Natural killer cell (primary cell): ENCODE data around the gene ABHD17C. TPM values are rescaled to one million over a fixed set of nuclear protein-coding genes. Genes with fewer than 3 reads are reported as not detected.

Experiments used
- ATAC-seq, 3 donors: fragments of 150-1000 bp in 2 of 3; fragments of 200-7000 bp in 1 of 3; cut with Tn5 transposase; 1 replicate in 1 of 3; 2 replicates in 2 of 3; pipeline ENCODE4 v1.10.0; 2021; ENCODE audit warnings: mild to moderate bottlenecking in 2 of 3, moderate library complexity in 2 of 3
- DNase-seq, 2 donors: peaks; one replicate each; pipeline versions ENCODE4 v3.0.0 to v3.0.0-alpha.2; 2013 to 2021; ENCODE audit warnings: mixed read lengths in 1 of 2
- H3K27ac ChIP-seq: one replicate; pipeline ENCODE4 v1.5.1; 2013; ENCODE audit warnings: mild to moderate bottlenecking, low read length
- H3K27me3 ChIP-seq: one replicate; pipeline ENCODE4 v1.6.1; 2013; ENCODE audit warnings: low read length; ENCODE audit not compliant: control insufficient read depth, insufficient read depth
- H3K36me3 ChIP-seq: one replicate; pipeline ENCODE4 v1.6.1; 2013; ENCODE audit warnings: low read length; ENCODE audit not compliant: control insufficient read depth, insufficient read depth
- H3K4me1 ChIP-seq: one replicate; pipeline ENCODE4 v1.6.1; 2013; ENCODE audit warnings: low read length; ENCODE audit not compliant: control insufficient read depth, insufficient read depth
- H3K4me3 ChIP-seq: one replicate; pipeline ENCODE4 v1.5.1; 2013; ENCODE audit warnings: low read length
- H3K9me3 ChIP-seq: one replicate; pipeline ENCODE4 v1.6.1; 2013; ENCODE audit warnings: low read length; ENCODE audit not compliant: control insufficient read depth, insufficient read depth
- H3K27ac Mint-ChIP-seq, 2 donors: one replicate each; pipeline ENCODE4 v1.8.0; 2022; ENCODE audit warnings: mild to moderate bottlenecking in 2 of 2, mixed read lengths in 2 of 2, moderate library complexity in 1 of 2
- H3K27me3 Mint-ChIP-seq, 2 donors: one replicate each; pipeline ENCODE4 v1.8.0; 2022; ENCODE audit warnings: low read depth in 2 of 2, mixed read lengths in 2 of 2
- H3K36me3 Mint-ChIP-seq: one replicate; pipeline ENCODE4 v1.8.0; 2022; ENCODE audit warnings: mixed read lengths
- H3K4me1 Mint-ChIP-seq, 2 donors: one replicate each; pipeline ENCODE4 v1.8.0; 2022; ENCODE audit warnings: mixed read lengths in 2 of 2
- H3K4me3 Mint-ChIP-seq: one replicate; pipeline ENCODE4 v1.8.0; 2022; ENCODE audit warnings: mild to moderate bottlenecking, moderate library complexity, mixed read lengths
- H3K9me3 Mint-ChIP-seq, 2 donors: one replicate each; pipeline ENCODE4 v1.8.0; 2022; ENCODE audit warnings: mixed read lengths in 2 of 2
- CTCF ChIP-seq: fragments of 200-600 bp; IDR thresholded peaks from one replicate; pipeline ENCODE4 v1.8.0; 2022; ENCODE audit warnings: antibody characterized with exemption
- WGBS: methylation state at CpG from one replicate; pipeline ENCODE4 v1.1.7; 2013; ENCODE audit warnings: missing lambda C conversion rate; ENCODE audit not compliant: insufficient coverage; 5-methylcytosine and 5-hydroxymethylcytosine counted together
- intact Hi-C: fragments of 100-400 bp; cut with micrococcal nuclease; formaldehyde crosslinking; loops from one replicate; pipeline ENCODE4 v1.14.2; 2022
- total RNA-seq, 4 donors: library from RNA; stranded (reverse); fragments of 120-200 nt in 1 of 4; gene quantifications; one replicate each; pipeline versions ENCODE4 v1.2.3 to v1.2.4, GENCODE V29; 2013 to 2022

Gene ABHD17C
- total RNA-seq, 3 donors from 2014 or later (not counting 1 experiment from before 2014, with no cell fraction given), result 2.4 to 4.4 (median 4.3) TPM

- 86% methylated on average over 2 of the region's 2 CpGs for WGBS
- no peaks in the 10 kb centered on the region for H3K36me3 Mint-ChIP-seq
- H3K27me3 ChIP-seq, result no peaks in the 10 kb centered on the region
- H3K27ac ChIP-seq, result no peak overlapping the region
- no peak overlapping the region for H3K4me3 Mint-ChIP-seq
- no peak overlapping the region for H3K4me3 ChIP-seq
- no peaks in the 10 kb centered on the region for H3K9me3 ChIP-seq
- DNase-seq (no peak), ATAC-seq (no peak)
- no peak for TF ChIP-seq CTCF
- H3K36me3 ChIP-seq, result no peaks in the 10 kb centered on the region
- peaks cover 16 to 20% of the 10 kb centered on the region in 2 donors for H3K27me3 Mint-ChIP-seq
- H3K4me1 ChIP-seq, result no peaks in the 10 kb centered on the region
- no peaks in the 10 kb centered on the region for H3K4me1 Mint-ChIP-seq
- intact Hi-C loops, result no loop called here
- no peaks in the 10 kb centered on the region for H3K9me3 Mint-ChIP-seq
- no peak overlapping the region for H3K27ac Mint-ChIP-seq
Observed at GRCh38 chr15:80665151-80665550, 30.0 kb upstream of the ABHD17C start.

- TF ChIP-seq CTCF, result no peak
Observed at GRCh38 chr15:80667936-80668335, 27.2 kb upstream of the ABHD17C start.

GRCh38 chr15:80668546-80669236 is 26.4 kb upstream of the ABHD17C start:
- no peak overlapping the region for H3K27ac ChIP-seq
- Mint-ChIP-seq H3K9me3 (no peaks in the 10 kb centered on the region), H3K4me1 (no peaks in the 10 kb centered on the region), H3K27me3 (peaks cover 2 to 8% of the 10 kb centered on the region in 2 donors), H3K4me3 (no peak overlapping the region), H3K36me3 (no peaks in the 10 kb centered on the region), H3K27ac (no peak overlapping the region)
- no peaks in the 10 kb centered on the region for H3K27me3 ChIP-seq
- ATAC-seq (no peak), DNase-seq (no peak)
- H3K4me1 ChIP-seq, result no peaks in the 10 kb centered on the region
- H3K9me3 ChIP-seq, result no peaks in the 10 kb centered on the region
- H3K4me3 ChIP-seq, result no peak overlapping the region
- 91% methylated on average over 2 of the region's 3 CpGs for WGBS
- H3K36me3 ChIP-seq, result no peaks in the 10 kb centered on the region
- intact Hi-C loops, result no loop called here
- TF ChIP-seq CTCF, result no peak

More at GRCh38 chr15:80667936-80668335, 27.2 kb upstream of the ABHD17C start:
- H3K9me3 ChIP-seq, result no peaks in the 10 kb centered on the region
- no peaks in the 10 kb centered on the region for H3K36me3 ChIP-seq
- intact Hi-C loops, result no loop called here
- Mint-ChIP-seq H3K4me1 (no peaks in the 10 kb centered on the region), H3K27ac (no peak overlapping the region), H3K27me3 (peaks cover 0 to 7% of the 10 kb centered on the region in 2 donors), H3K36me3 (no peaks in the 10 kb centered on the region), H3K4me3 (no peak overlapping the region), H3K9me3 (no peaks in the 10 kb centered on the region)
- H3K4me3 ChIP-seq, result no peak overlapping the region
- H3K27ac ChIP-seq, result no peak overlapping the region
- 91% methylated on average over 2 of the region's 4 CpGs for WGBS
- DNase-seq, result no peak
- H3K4me1 ChIP-seq, result no peaks in the 10 kb centered on the region
- H3K27me3 ChIP-seq, result no peaks in the 10 kb centered on the region
- no peak for ATAC-seq
